ENCODE results near the gene PCDHB5. TPM values are rescaled to one million over a fixed set of nuclear protein-coding genes. Genes with fewer than 3 reads are reported as not detected.
A peak's percentile ranks its signal among the peaks of the same experiment; 100 is the strongest.

PCDHB5 gene
- total and polyA plus RNA-seq, 2 donors (not counting 1 experiment from before 2014, with no cell fraction given) = 1.1 to 1.8 TPM

- Histone ChIP-seq H3K36me3 (ENCODE audit: control insufficient read depth, insufficient read depth, low read length) (no peaks in the 10 kb centered on the region), H3K4me3 (replicated peaks in 1 of 4; ENCODE audit: control extremely low read depth in 1 of 4, insufficient read depth in 1 of 4, low read depth in 3 of 4, low read length in 4 of 4) (no peak overlapping the region), H3K9me3 (ENCODE audit: control insufficient read depth, insufficient read depth, low read depth, low read length) (no peaks in the 10 kb centered on the region), H4K20me1 (ENCODE audit: control insufficient read depth, extremely low read depth, insufficient read depth, low read length) (no peaks in the 10 kb centered on the region), H3K4me1 (ENCODE audit: control insufficient read depth, extremely low read depth, insufficient read depth, low read length) (no peaks in the 10 kb centered on the region), H2AFZ (ENCODE audit: low read length) (no peak overlapping the region), H3K27ac (ENCODE audit: insufficient read depth, low read length) (no peak overlapping the region), H3K27me3 (ENCODE audit: control insufficient read depth, insufficient read depth, low read length) (no peaks in the 10 kb centered on the region), H3K4me2 (ENCODE audit: extremely low read depth, insufficient read depth, low read length) (no peak overlapping the region), H3K79me2 (ENCODE audit: control insufficient read depth, insufficient read depth, low read length) (no peaks in the 10 kb centered on the region), H3K9ac (ENCODE audit: insufficient read depth, low read length) (no peak overlapping the region)
- DNase-seq (ENCODE audit: low read depth in 2 of 2) = no peak
- TF ChIP-seq CTCF (conservative IDR thresholded peaks at IDR 0.05 in 1 of 2, IDR thresholded peaks at IDR 0.05 in 1 of 2; ENCODE audit: low read depth in 1 of 2, low read length in 2 of 2) = no peak
- TF ChIP-seq EZH2 (IDR thresholded peaks at IDR 0.05; ENCODE audit: low read length, missing control alignments) = no peak
Measured at GRCh38 chr5:141105350-141105749, 29.7 kb upstream of the PCDHB5 start.

GRCh38 chr5:141119250-141119649 lies 15.8 kb upstream of the PCDHB5 start:
- no peak for TF ChIP-seq EZH2 (IDR thresholded peaks at IDR 0.05; ENCODE audit: low read length, missing control alignments)
- no peaks in the 10 kb centered on the region for H3K79me2 ChIP-seq (ENCODE audit: control insufficient read depth, insufficient read depth, low read length)
- no peak overlapping the region for H3K9ac ChIP-seq (ENCODE audit: insufficient read depth, low read length)
- H3K36me3 ChIP-seq (ENCODE audit: control insufficient read depth, insufficient read depth, low read length) = no peaks in the 10 kb centered on the region
- no peaks in the 10 kb centered on the region for H3K27me3 ChIP-seq (ENCODE audit: control insufficient read depth, insufficient read depth, low read length)
- H3K27ac ChIP-seq (ENCODE audit: insufficient read depth, low read length) = no peak overlapping the region
- H3K4me2 ChIP-seq (ENCODE audit: extremely low read depth, insufficient read depth, low read length) = no peak overlapping the region
- H2AFZ ChIP-seq (ENCODE audit: low read length) = no peak overlapping the region
- H3K4me3 ChIP-seq (replicated peaks in 1 of 4; ENCODE audit: control extremely low read depth in 1 of 4, insufficient read depth in 1 of 4, low read depth in 3 of 4, low read length in 4 of 4) = no peak overlapping the region
- no peaks in the 10 kb centered on the region for H3K4me1 ChIP-seq (ENCODE audit: control insufficient read depth, extremely low read depth, insufficient read depth, low read length)
- H3K9me3 ChIP-seq (ENCODE audit: control insufficient read depth, insufficient read depth, low read depth, low read length) = no peaks in the 10 kb centered on the region
- no peak for DNase-seq (ENCODE audit: low read depth in 2 of 2)
- H4K20me1 ChIP-seq (ENCODE audit: control insufficient read depth, extremely low read depth, insufficient read depth, low read length) = no peaks in the 10 kb centered on the region

GRCh38 chr5:141121563-141121962 lies 13.4 kb upstream of the PCDHB5 start, which contains the start of gene PCDHB4:
PCDHB4 (plus strand) TSS chr5:141121818; CDS start chr5:141121999, 181 bp downstream.
- no peak within 1 kb of the TSS for H3K27ac ChIP-seq (ENCODE audit: insufficient read depth, low read length)
- H3K4me2 ChIP-seq (ENCODE audit: extremely low read depth, insufficient read depth, low read length) = no peak within 1 kb of the TSS
- no peak for TF ChIP-seq CTCF (conservative IDR thresholded peaks at IDR 0.05 in 1 of 2, IDR thresholded peaks at IDR 0.05 in 1 of 2; ENCODE audit: low read depth in 1 of 2, low read length in 2 of 2)
- no peak for TF ChIP-seq EZH2 (IDR thresholded peaks at IDR 0.05; ENCODE audit: low read length, missing control alignments)
- no peaks in the 10 kb centered on the region for H3K79me2 ChIP-seq (ENCODE audit: control insufficient read depth, insufficient read depth, low read length)
- no peaks in the 10 kb centered on the region for H3K36me3 ChIP-seq (ENCODE audit: control insufficient read depth, insufficient read depth, low read length)
- DNase-seq (ENCODE audit: low read depth in 2 of 2) = peak in 1 of 2 donors; percentile 8
- H3K9me3 ChIP-seq (ENCODE audit: control insufficient read depth, insufficient read depth, low read depth, low read length) = no peaks in the 10 kb centered on the region
- H3K27me3 ChIP-seq (ENCODE audit: control insufficient read depth, insufficient read depth, low read length) = no peaks in the 10 kb centered on the region
- no peak within 1 kb of the TSS for H2AFZ ChIP-seq (ENCODE audit: low read length)
- peak within 1 kb of the TSS in 1 of 4 experiments; percentile 17 for H3K4me3 ChIP-seq (replicated peaks in 1 of 4; ENCODE audit: control extremely low read depth in 1 of 4, insufficient read depth in 1 of 4, low read depth in 3 of 4, low read length in 4 of 4)
- H4K20me1 ChIP-seq (ENCODE audit: control insufficient read depth, extremely low read depth, insufficient read depth, low read length) = no peaks in the 10 kb centered on the region
- no peaks in the 10 kb centered on the region for H3K4me1 ChIP-seq (ENCODE audit: control insufficient read depth, extremely low read depth, insufficient read depth, low read length)
- no peak within 1 kb of the TSS for H3K9ac ChIP-seq (ENCODE audit: insufficient read depth, low read length)

Measured in fibroblast of lung (primary cell).